Globus pallidus (tissue), 1 donor: ENCODE results near the gene PDPN.

Source experiments
- DNase-seq: peaks from one replicate; pipeline ENCODE4 v3.0.0-alpha.2; 2015; ENCODE audit warnings: low spot score

PDPN gene

GRCh38 chr1:13617773-13618172 is 34.1 kb downstream of the PDPN start:
- DNase-seq = no peak

- DNase-seq = no peak
Observed at GRCh38 chr1:13618483-13618882, 34.9 kb downstream of the PDPN start.

GRCh38 chr1:13619909-13620308 is 36.3 kb downstream of the PDPN start:
- DNase-seq = no peak

GRCh38 chr1:13620825-13621224 is 37.2 kb downstream of the PDPN start:
- no peak for DNase-seq

GRCh38 chr1:13622446-13622845 is 38.8 kb downstream of the PDPN start:
- DNase-seq = peak; percentile 18

- DNase-seq = peak; percentile 36
Observed at GRCh38 chr1:13623021-13623637, 39.5 kb downstream of the PDPN start.

GRCh38 chr1:13624526-13624925 is 40.9 kb downstream of the PDPN start:
- no peak for DNase-seq

GRCh38 chr1:13627127-13627526 is 43.5 kb downstream of the PDPN start:
- no peak for DNase-seq

- no peak for DNase-seq
Observed at GRCh38 chr1:13628218-13628617, 44.6 kb downstream of the PDPN start.

- no peak for DNase-seq
Observed at GRCh38 chr1:13628711-13629110, 45.1 kb downstream of the PDPN start.

GRCh38 chr1:13642306-13643004 is 58.8 kb downstream of the PDPN start:
- peak; percentile 37 for DNase-seq

- DNase-seq = no peak
Observed at GRCh38 chr1:13643017-13643416, 59.4 kb downstream of the PDPN start.

GRCh38 chr1:13646521-13646920 is 62.9 kb downstream of the PDPN start:
- no peak for DNase-seq

- DNase-seq = no peak
Observed at GRCh38 chr1:13651279-13651678, 67.6 kb downstream of the PDPN start.

- no peak for DNase-seq
Observed at GRCh38 chr1:13652238-13652637, 68.6 kb downstream of the PDPN start.

- no peak for DNase-seq
Observed at GRCh38 chr1:13661539-13661938, 77.9 kb downstream of the PDPN start.

GRCh38 chr1:13662493-13662892 is 78.9 kb downstream of the PDPN start:
- DNase-seq = no peak

GRCh38 chr1:13663969-13664368 is 80.3 kb downstream of the PDPN start:
- DNase-seq = no peak

- DNase-seq = no peak
Observed at GRCh38 chr1:13664451-13664850, 80.8 kb downstream of the PDPN start.

GRCh38 chr1:13666317-13666716 is 82.7 kb downstream of the PDPN start:
- DNase-seq = no peak
